Transverse colon (tissue), 4 donors: ENCODE data around the gene NBPF4.

Experiments
- EP300 ChIP-seq: sonication (generic); formaldehyde crosslinking; IDR thresholded peaks from one replicate; pipeline ENCODE4 v1.6.1; 2017; ENCODE audit warnings: antibody characterized with exemption, low read depth
- POLR2A ChIP-seq: fragments of 450-650 bp; IDR thresholded peaks from one replicate; pipeline ENCODE4 v1.6.1; 2016; ENCODE audit warnings: antibody characterized with exemption, mild to moderate bottlenecking, moderate library complexity
- POLR2AphosphoS5 ChIP-seq, 3 donors: sonication (generic); formaldehyde crosslinking; IDR thresholded peaks; one replicate each; pipeline ENCODE4 v1.6.1; 2016; ENCODE audit warnings: antibody characterized with exemption in 3 of 3
- TF ChIP-seq, protein P1 (sequence below), 5 experiments: fragments of 200-600 bp in 3 of 5; fragments of 450-650 bp in 2 of 5; sonication (generic) in 3 of 5; IDR thresholded peaks; 1 replicate in 2 of 5; 2 replicates in 3 of 5; pipeline ENCODE4 v1.5.1; 2016 to 2017; ENCODE audit warnings: antibody characterized with exemption in 5 of 5, inconsistent platforms in 3 of 5, mild to moderate bottlenecking in 2 of 5, moderate library complexity in 1 of 5

DNA sequence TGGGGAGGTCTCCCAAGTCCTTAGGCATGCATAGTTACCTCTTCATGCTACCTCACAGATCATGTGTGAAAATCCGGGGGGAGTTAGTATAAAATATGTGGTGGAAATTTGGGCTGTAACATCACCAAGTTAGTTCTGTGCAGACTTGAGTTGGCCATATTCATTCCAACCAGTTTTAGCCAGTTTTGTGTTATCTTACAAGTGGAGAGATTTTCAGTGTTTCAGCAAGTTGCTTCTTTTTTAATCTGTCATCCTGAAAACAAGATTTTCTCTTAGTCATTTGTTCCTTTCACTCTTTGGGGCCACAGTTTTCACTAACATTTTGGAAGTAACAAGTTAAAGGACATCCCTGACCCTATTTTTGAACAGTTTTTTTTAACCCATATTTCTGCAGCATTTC lies 55.1 kb downstream of the NBPF4 start:
- TF ChIP-seq, protein P1, sequence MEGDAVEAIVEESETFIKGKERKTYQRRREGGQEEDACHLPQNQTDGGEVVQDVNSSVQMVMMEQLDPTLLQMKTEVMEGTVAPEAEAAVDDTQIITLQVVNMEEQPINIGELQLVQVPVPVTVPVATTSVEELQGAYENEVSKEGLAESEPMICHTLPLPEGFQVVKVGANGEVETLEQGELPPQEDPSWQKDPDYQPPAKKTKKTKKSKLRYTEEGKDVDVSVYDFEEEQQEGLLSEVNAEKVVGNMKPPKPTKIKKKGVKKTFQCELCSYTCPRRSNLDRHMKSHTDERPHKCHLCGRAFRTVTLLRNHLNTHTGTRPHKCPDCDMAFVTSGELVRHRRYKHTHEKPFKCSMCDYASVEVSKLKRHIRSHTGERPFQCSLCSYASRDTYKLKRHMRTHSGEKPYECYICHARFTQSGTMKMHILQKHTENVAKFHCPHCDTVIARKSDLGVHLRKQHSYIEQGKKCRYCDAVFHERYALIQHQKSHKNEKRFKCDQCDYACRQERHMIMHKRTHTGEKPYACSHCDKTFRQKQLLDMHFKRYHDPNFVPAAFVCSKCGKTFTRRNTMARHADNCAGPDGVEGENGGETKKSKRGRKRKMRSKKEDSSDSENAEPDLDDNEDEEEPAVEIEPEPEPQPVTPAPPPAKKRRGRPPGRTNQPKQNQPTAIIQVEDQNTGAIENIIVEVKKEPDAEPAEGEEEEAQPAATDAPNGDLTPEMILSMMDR (IDR thresholded peaks at IDR 0.05): no peak
- TF ChIP-seq POLR2AphosphoS5 (IDR thresholded peaks at IDR 0.05): no peak
- TF ChIP-seq POLR2A: no peak
- TF ChIP-seq EP300: no peak
